ENCODE measurements around the gene TP53AIP1.

DNA sequence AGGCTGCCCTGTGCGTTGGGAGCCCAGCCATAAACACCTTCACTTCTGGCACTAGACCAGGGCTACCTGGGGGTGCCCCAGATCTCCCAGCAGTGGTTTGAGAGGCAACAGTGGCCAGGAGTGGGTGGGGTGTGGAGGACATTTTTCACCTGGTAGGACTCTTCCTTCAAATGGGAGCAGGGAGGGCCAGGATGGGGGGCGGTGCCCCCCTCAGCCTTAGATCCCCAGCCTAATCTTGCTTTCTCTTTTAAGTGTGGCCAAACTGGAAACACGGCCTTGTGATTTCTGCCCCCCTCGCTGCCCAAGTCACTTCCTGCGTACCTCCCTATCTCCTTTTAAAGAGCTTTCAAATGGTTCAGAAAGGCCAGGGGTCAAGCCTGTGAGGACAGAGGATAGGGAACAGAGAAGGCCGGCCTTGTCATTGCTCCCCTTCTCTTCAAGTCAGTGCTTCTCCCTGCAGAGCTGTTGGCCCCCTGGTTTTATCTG lies 50.7 kb downstream of the TP53AIP1 start:
- peak in 2 of 3 donors; percentile 10 to 40 for TF ChIP-seq POLR2AphosphoS5 (IDR thresholded peaks at IDR 0.05)
- TF ChIP-seq, protein P1, sequence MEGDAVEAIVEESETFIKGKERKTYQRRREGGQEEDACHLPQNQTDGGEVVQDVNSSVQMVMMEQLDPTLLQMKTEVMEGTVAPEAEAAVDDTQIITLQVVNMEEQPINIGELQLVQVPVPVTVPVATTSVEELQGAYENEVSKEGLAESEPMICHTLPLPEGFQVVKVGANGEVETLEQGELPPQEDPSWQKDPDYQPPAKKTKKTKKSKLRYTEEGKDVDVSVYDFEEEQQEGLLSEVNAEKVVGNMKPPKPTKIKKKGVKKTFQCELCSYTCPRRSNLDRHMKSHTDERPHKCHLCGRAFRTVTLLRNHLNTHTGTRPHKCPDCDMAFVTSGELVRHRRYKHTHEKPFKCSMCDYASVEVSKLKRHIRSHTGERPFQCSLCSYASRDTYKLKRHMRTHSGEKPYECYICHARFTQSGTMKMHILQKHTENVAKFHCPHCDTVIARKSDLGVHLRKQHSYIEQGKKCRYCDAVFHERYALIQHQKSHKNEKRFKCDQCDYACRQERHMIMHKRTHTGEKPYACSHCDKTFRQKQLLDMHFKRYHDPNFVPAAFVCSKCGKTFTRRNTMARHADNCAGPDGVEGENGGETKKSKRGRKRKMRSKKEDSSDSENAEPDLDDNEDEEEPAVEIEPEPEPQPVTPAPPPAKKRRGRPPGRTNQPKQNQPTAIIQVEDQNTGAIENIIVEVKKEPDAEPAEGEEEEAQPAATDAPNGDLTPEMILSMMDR (IDR thresholded peaks at IDR 0.05 in 8 of 11, conservative IDR thresholded peaks at IDR 0.05 in 3 of 11) = no peak
- TF ChIP-seq POLR2A (IDR thresholded peaks at IDR 0.05) = no peak

Measured in spleen (tissue), 7 donors.